HepG2 (cell line): ENCODE results near the gene SYNM. TPM values are rescaled to one million over a fixed set of nuclear protein-coding genes. Genes with fewer than 3 reads are reported as not detected.
A peak's percentile ranks its signal among the peaks of the same experiment; 100 is the strongest.

Experiments used
- ATAC-seq: fragments of 200-7000 bp; cut with Tn5 transposase; 3 replicates; pipeline ENCODE4 v1.9.1; 2020; ENCODE audit warnings: mild to moderate bottlenecking, moderate library complexity
- BruUV-seq: library from RNA; stranded (reverse); fragments of 400-500 nt; replicated peaks from 2 replicates; lab custom pipeline; 2021; lab: Mats Ljungman, UMichigan
- CTCF ChIA-PET: fragments of 300-600 bp; formaldehyde crosslinking; extraction: SDS; loops from one replicate; lab custom pipeline; 2021; ENCODE audit warnings: low total read pairs, inconsistent platforms, low intra/inter-chr PET ratio; lab: Yijun Ruan, JAX
- POLR2A ChIA-PET: fragments of 350-600 bp; sonication (Branson Sonifier 250); formaldehyde crosslinking; loops from one replicate; lab custom pipeline; 2020; ENCODE audit warnings: antibody characterized with exemption, inconsistent platforms; lab: Yijun Ruan, JAX
- DNase-seq: peaks from one replicate; pipeline ENCODE4 v3.0.0-alpha.2; 2015; ENCODE audit warnings: low spot score
- FAIRE-seq: peaks from 3 replicates; lab custom pipeline; 2011; peaks lifted over from hg19 to GRCh38; lab: Jason Lieb, UNC
- H2AFZ ChIP-seq: one replicate; pipeline ENCODE4 v1.6.1; 2011; ENCODE audit warnings: low read length, inconsistent platforms
- H3K27ac ChIP-seq: fragments of 300-600 bp; 3 replicates; pipeline ENCODE4 v1.8.0; 2011; ENCODE audit warnings: mixed run types, mild to moderate bottlenecking, mixed read lengths, low read length, inconsistent platforms; ENCODE audit not compliant: insufficient read depth; ENCODE audit errors: extremely low read length
- H3K27me3 ChIP-seq, 2 experiments: fragments of 200-600 bp in 1 of 2; 2 replicates in 1 of 2; 3 replicates in 1 of 2; pipeline versions ENCODE4 v1.6.0 to v1.8.0; 2011; ENCODE audit warnings: low read length in 2 of 2, mild to moderate bottlenecking in 2 of 2, moderate library complexity in 2 of 2, inconsistent platforms in 1 of 2; ENCODE audit not compliant: insufficient read depth in 2 of 2, control insufficient read depth in 1 of 2
- H3K36me3 ChIP-seq, 2 experiments: fragments of 200-600 bp in 1 of 2; replicated peaks in 1 of 2; 2 replicates in 1 of 2; 3 replicates in 1 of 2; pipeline versions ENCODE4 v1.5.1 to v1.8.0; 2011; ENCODE audit warnings: low read length in 2 of 2, inconsistent platforms in 1 of 2; ENCODE audit not compliant: insufficient read depth in 2 of 2, control insufficient read depth in 1 of 2
- H3K4me1 ChIP-seq: 2 replicates; pipeline ENCODE4 v1.5.1; 2012; ENCODE audit warnings: low read length, inconsistent platforms; ENCODE audit not compliant: insufficient read depth
- H3K4me2 ChIP-seq: 2 replicates; pipeline ENCODE4 v1.6.0; 2011; ENCODE audit warnings: low read depth, low read length, inconsistent platforms
- H3K4me3 ChIP-seq, 3 experiments: fragments of 200-600 bp in 1 of 3; sonication (generic), shearing (Covaris generic) in 1 of 3; replicated peaks in 1 of 3; 2 replicates each; pipeline ENCODE4 v1.5.1; 2011 to 2016; ENCODE audit warnings: low read length in 3 of 3, inconsistent platforms in 2 of 3, low read depth in 2 of 3, mild to moderate bottlenecking in 2 of 3, control low read depth in 1 of 3, mixed read lengths in 1 of 3; ENCODE audit not compliant: insufficient read depth in 1 of 3
- H3K79me2 ChIP-seq: one replicate; pipeline ENCODE4 v1.6.1; 2011; ENCODE audit warnings: low read length, inconsistent platforms; ENCODE audit not compliant: insufficient read depth
- H3K9ac ChIP-seq: 2 replicates; pipeline ENCODE4 v1.6.0; 2011; ENCODE audit warnings: mild to moderate bottlenecking, low read depth, low read length, inconsistent platforms; ENCODE audit not compliant: insufficient read depth
- H3K9me3 ChIP-seq: 2 replicates; pipeline ENCODE4 v1.5.1; 2012; ENCODE audit warnings: mild to moderate bottlenecking, low read length
- H4K20me1 ChIP-seq: 2 replicates; pipeline ENCODE4 v1.6.0; 2011; ENCODE audit warnings: inconsistent platforms, mild to moderate bottlenecking, low read length, moderate library complexity; ENCODE audit not compliant: insufficient read depth
- MAFK ChIP-seq, 2 experiments: IDR thresholded peaks in 1 of 2; conservative IDR thresholded peaks in 1 of 2; 2 replicates each; pipeline ENCODE4 v1.6.1; 2011; ENCODE audit warnings: improper control_type of control experiment in 2 of 2, low read length in 2 of 2
- MIER2 ChIP-seq: IDR thresholded peaks from 2 replicates; pipeline ENCODE4 v1.6.1; 2016; ENCODE audit warnings: missing biosample characterization, missing genetic modification reagents
- MXD4 ChIP-seq: IDR thresholded peaks from 2 replicates; pipeline ENCODE4 v1.6.1; 2016; ENCODE audit warnings: mild to moderate bottlenecking, missing biosample characterization, missing genetic modification reagents
- ZNF329 ChIP-seq: sonication (generic); formaldehyde crosslinking; IDR thresholded peaks from 2 replicates; pipeline ENCODE4 v1.9.0; 2021; ENCODE audit warnings: low read depth, mild to moderate bottlenecking, missing genetic modification reagents
- ZNF644 ChIP-seq: IDR thresholded peaks from 2 replicates; pipeline ENCODE4 v1.6.1; 2016; ENCODE audit warnings: low read depth
- WGBS: methylation state at CpG from one replicate; pipeline ENCODE4 v1.1.6; 2017; ENCODE audit warnings: low lambda C conversion rate; 5-methylcytosine and 5-hydroxymethylcytosine counted together
- in situ Hi-C: cut with HindIII; loops from 2 replicates; pipeline ENCODE4 v1.10.0; 2017; ENCODE audit warnings: low pct_unique_long_range_greater_than_20kb; ENCODE audit not compliant: extremely low pct_ligation_motif_present
- intact Hi-C: fragments of 100-400 bp; cut with micrococcal nuclease; formaldehyde crosslinking; loops from one replicate; pipeline ENCODE4 v1.10.0; 2022; ENCODE audit not compliant: unreplicated experiment
- polyA plus RNA-seq, 8 experiments: library from polyadenylated mRNA; depleted of rRNA in 3 of 8; stranded (reverse) in 7 of 8; unstranded in 1 of 8; fragments of >200 nt; fragmentation: Illumina TruSeq in 4 of 8; extraction: Trizol in 4 of 8; gene quantifications; 2 replicates each; pipeline versions ENCODE4 v1.2.1 to v1.2.3, GENCODE V29; 2011 to 2016; ENCODE audit warnings: low read depth in 4 of 8, missing spikeins in 1 of 8, mixed read lengths in 1 of 8; ENCODE audit not compliant: insufficient read depth in 1 of 8
- total RNA-seq, 5 experiments: library from RNA; depleted of rRNA; stranded (reverse); fragments of >200 nt; fragmentation: Illumina TruSeq; extraction: Trizol; gene quantifications; 2 replicates each; pipeline ENCODE4 v1.2.3, GENCODE V29; 2016; ENCODE audit warnings: low read depth in 1 of 5
- TF ChIP-seq, protein P1 (sequence below), 2 experiments: IDR thresholded peaks; 2 replicates each; pipeline ENCODE4 v1.6.1; 2011 to 2012; ENCODE audit warnings: low read length in 2 of 2, borderline replicate concordance in 1 of 2, low read depth in 1 of 2, mild to moderate bottlenecking in 1 of 2, moderate library complexity in 1 of 2

Gene SYNM
- total and polyA plus RNA-seq, 2 of the 13 experiments (the other 11 are each of a cell fraction or from before 2014, with no cell fraction given): 1.1 to 3.7 TPM

DNA sequence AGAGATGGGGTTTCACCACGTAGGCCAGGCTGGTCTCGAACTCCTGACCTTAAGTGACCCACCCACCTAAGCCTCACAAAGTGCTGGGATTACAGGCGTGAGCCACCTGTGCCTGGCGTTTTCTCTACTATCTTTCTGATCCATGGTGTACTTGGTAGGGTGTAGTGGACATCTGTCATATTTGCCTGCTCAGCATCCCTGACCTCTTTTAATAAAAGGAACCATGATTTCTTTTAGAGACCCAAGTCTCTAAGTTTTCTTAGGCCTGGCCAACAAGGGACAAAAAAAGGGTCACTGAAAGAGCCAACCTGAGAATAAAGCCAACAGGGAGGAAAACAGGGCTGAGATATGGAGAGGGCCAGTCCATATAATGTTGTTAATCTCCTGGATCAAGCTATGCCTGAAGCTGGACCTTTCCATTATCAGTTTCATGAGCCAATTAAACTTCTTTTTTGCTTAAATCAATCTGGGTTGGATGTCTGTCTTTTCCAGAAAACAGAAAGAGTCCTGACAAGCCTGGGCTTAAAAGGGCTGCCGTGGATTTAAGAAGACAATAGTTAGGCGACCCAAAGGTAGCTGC, 49.2 kb upstream of the SYNM start:
- Histone ChIP-seq H3K27ac (no peak overlapping the region), H3K4me2 (no peak overlapping the region), H3K4me3 (no peak overlapping the region), H3K36me3 (no peaks in the 10 kb centered on the region), H4K20me1 (no peaks in the 10 kb centered on the region), H3K9me3 (no peaks in the 10 kb centered on the region), H3K27me3 (peaks cover 3 to 60% of the 10 kb centered on the region in 2 experiments; a peak in 4 of 5 replicates), H3K4me1 (peaks cover 13% of the 10 kb centered on the region; the same call in 1 of the 2 replicates), H3K9ac (no peak overlapping the region), H3K79me2 (no peaks in the 10 kb centered on the region), H2AFZ (no peak overlapping the region)
- peak; percentile 94 for TF ChIP-seq ZNF329 (CRISPR knock-in tag)
- TF ChIP-seq ZNF644: no peak
- TF ChIP-seq MAFK (conservative IDR thresholded peaks at IDR 0.05 in 1 of 2, IDR thresholded peaks at IDR 0.05 in 1 of 2; ENCODE audit: low read length in 2 of 2): peak in 1 of 2 experiments; percentile 40; a peak in 2 of 4 replicates
- ATAC-seq: no peak
- WGBS: 15% methylated on average over 6 of the region's 6 CpGs
- DNase-seq: no peak
- intact Hi-C loops: loop anchor here (5.0 kb wide), 1 partner anchor 613 kb away; no protein-coding TSS in a partner anchor
- in situ Hi-C loops: loop anchor here (5.0 kb wide), 1 partner anchor 538 kb away; no protein-coding TSS in a partner anchor
- ChIA-PET CTCF (no interaction called here), POLR2A (no interaction called here)
- no peak for FAIRE-seq
- no TSS peak for BruUV-seq

DNA sequence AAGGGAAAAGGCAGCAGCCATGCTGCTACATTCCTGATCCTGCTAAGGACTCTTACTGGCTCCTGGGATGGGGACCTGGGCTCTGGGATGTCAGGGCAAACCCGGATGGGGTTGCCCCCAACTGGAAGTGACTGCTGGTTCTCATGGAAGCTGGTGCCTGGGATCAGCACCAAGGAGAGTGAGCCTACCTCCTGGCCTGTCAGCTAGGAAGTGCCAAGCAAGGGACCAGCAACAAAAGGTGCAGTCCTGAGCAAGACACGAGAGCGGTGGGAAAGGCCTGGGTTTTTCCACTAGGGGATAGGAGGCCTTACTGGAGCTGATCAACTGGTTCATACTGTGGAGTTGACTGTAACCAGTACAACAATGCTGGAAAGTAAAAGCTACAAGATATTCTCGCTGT, 47.9 kb upstream of the SYNM start:
- CTCF ChIA-PET: no interaction called here

More for the DNA sequence above, 47.9 kb upstream of the SYNM start:
- TF ChIP-seq MXD4 (CRISPR knock-in tag) (no peak), MIER2 (peak; percentile 30; the same call in 1 of the 2 replicates)
- TF ChIP-seq, protein P1, sequence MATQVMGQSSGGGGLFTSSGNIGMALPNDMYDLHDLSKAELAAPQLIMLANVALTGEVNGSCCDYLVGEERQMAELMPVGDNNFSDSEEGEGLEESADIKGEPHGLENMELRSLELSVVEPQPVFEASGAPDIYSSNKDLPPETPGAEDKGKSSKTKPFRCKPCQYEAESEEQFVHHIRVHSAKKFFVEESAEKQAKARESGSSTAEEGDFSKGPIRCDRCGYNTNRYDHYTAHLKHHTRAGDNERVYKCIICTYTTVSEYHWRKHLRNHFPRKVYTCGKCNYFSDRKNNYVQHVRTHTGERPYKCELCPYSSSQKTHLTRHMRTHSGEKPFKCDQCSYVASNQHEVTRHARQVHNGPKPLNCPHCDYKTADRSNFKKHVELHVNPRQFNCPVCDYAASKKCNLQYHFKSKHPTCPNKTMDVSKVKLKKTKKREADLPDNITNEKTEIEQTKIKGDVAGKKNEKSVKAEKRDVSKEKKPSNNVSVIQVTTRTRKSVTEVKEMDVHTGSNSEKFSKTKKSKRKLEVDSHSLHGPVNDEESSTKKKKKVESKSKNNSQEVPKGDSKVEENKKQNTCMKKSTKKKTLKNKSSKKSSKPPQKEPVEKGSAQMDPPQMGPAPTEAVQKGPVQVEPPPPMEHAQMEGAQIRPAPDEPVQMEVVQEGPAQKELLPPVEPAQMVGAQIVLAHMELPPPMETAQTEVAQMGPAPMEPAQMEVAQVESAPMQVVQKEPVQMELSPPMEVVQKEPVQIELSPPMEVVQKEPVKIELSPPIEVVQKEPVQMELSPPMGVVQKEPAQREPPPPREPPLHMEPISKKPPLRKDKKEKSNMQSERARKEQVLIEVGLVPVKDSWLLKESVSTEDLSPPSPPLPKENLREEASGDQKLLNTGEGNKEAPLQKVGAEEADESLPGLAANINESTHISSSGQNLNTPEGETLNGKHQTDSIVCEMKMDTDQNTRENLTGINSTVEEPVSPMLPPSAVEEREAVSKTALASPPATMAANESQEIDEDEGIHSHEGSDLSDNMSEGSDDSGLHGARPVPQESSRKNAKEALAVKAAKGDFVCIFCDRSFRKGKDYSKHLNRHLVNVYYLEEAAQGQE (IDR thresholded peaks at IDR 0.05; ENCODE audit: borderline replicate concordance in 1 of 2, low read depth in 1 of 2, low read length in 2 of 2): peak; percentile 14 to 79
- H3K4me3 ChIP-seq: no peak overlapping the region
- POLR2A ChIA-PET: no interaction called here
- ATAC-seq: no peak
- H3K27me3 ChIP-seq: peaks cover 8 to 64% of the 10 kb centered on the region in 2 experiments; a peak in 4 of 5 replicates
- H3K4me1 ChIP-seq: peaks cover 15% of the 10 kb centered on the region; the same call in 1 of the 2 replicates
- H3K27ac ChIP-seq: no peak overlapping the region
- DNase-seq: no peak
- H4K20me1 ChIP-seq: no peaks in the 10 kb centered on the region
- H3K4me2 ChIP-seq: no peak overlapping the region
- H3K9ac ChIP-seq: no peak overlapping the region
- intact Hi-C loops (loop anchor here (5.0 kb wide), 1 partner anchor 615 kb away; no protein-coding TSS in a partner anchor), in situ Hi-C loops (loop anchor here (5.0 kb wide), 1 partner anchor 540 kb away; no protein-coding TSS in a partner anchor)
- WGBS: 28% methylated on average over 3 of the region's 4 CpGs
- BruUV-seq: no TSS peak
- no peaks in the 10 kb centered on the region for H3K36me3 ChIP-seq
- no peak overlapping the region for H2AFZ ChIP-seq
- no peak for FAIRE-seq
- H3K79me2 ChIP-seq: no peaks in the 10 kb centered on the region
- no peaks in the 10 kb centered on the region for H3K9me3 ChIP-seq
